Adipocyte (in vitro differentiated cells): ENCODE measurements around the gene ITSN1.
A peak's percentile ranks its signal among the peaks of the same experiment; 100 is the strongest.

Experiments used
- DNase-seq: peaks from one replicate; pipeline ENCODE4 v3.0.0-alpha.2; 2015; ENCODE audit warnings: low read depth
- H3K27me3 ChIP-seq: replicated peaks from 2 replicates; pipeline ENCODE4 v1.7.0; 2013; ENCODE audit warnings: mild to moderate bottlenecking, low read length, moderate library complexity; ENCODE audit not compliant: control insufficient read depth, insufficient read depth
- H3K36me3 ChIP-seq: 2 replicates; pipeline ENCODE4 v1.7.0; 2013; ENCODE audit warnings: low read length, mild to moderate bottlenecking, moderate library complexity; ENCODE audit not compliant: control insufficient read depth, insufficient read depth, severe bottlenecking
- H3K4me1 ChIP-seq: 2 replicates; pipeline ENCODE4 v1.7.0; 2013; ENCODE audit warnings: mild to moderate bottlenecking, low read length, moderate library complexity; ENCODE audit not compliant: control insufficient read depth, insufficient read depth
- H3K4me3 ChIP-seq: 2 replicates; pipeline ENCODE4 v1.7.0; 2013; ENCODE audit warnings: mild to moderate bottlenecking, low read length, moderate library complexity
- H3K9ac ChIP-seq: 2 replicates; pipeline ENCODE4 v1.7.0; 2013; ENCODE audit warnings: mild to moderate bottlenecking, low read length, moderate library complexity
- H3K9me3 ChIP-seq: 2 replicates; pipeline ENCODE4 v1.7.0; 2013; ENCODE audit warnings: mild to moderate bottlenecking, low read length, moderate library complexity; ENCODE audit not compliant: control insufficient read depth

Gene ITSN1

DNA sequence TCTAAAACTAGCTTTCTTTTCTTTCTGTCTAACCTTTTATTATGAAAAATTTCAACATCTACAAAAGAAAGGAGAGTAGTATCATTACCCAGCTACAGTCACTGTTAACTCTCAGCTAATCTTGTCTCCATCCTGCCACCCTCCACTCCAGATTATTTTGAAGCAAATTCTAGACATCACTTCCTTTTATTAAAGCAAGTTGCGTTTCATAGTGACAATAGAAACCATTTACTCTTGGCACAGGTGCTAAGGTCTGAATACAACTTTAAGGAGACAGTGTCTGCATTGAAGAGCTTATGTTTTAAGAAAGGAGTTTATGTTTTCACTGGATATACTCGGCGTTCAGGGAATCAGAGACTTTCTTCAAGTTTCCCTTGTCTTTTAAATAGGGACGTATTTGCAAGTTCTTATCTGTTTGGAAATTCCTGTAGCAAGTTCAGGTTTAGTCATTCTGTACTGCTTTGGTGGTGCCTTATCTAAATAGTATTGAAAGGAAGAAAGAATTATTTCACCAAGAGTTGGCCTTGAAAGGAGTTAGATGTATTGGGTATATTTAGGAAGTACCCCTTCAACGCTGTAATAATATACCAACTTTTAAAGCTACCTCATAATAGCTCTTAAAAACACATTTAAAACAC is 42.7 kb downstream of the ITSN1 start:
- Histone ChIP-seq H3K9me3 (no peaks in the 10 kb centered on the region), H3K4me3 (peak overlapping the region; percentile 47), H3K9ac (peak overlapping the region; percentile 49), H3K36me3 (no peaks in the 10 kb centered on the region), H3K27me3 (no peaks in the 10 kb centered on the region), H3K4me1 (peaks cover 75% of the 10 kb centered on the region)
- no peak for DNase-seq

DNA sequence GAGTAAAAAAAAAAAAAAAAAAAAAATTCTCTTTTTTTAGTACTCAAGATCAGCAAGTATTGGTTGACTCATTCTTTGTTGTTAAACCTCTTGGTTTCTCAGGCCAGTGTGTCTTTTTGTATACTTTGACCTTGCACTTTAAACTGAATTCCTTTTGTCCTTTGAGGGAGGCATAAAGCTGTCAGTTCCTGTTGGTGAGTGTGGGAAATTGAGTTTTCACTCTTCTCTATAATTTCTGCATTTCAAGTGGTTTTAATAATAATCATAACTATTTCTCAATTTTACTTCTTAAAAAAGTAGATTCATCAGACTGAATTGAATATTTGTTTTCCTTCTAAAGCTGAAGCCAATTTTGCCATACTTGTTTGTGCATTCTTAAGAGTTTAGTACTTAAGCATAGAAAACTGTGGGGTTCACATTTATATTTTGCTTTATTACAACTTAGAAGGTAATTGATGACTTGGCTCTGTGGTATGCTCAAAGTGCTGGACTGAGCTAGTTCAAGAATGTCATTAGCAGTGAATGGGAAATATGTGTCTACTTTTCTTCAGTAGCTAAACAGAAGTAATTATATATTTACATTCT is 43.4 kb downstream of the ITSN1 start:
- DNase-seq, result peak; percentile 76
- Histone ChIP-seq H3K9me3 (no peaks in the 10 kb centered on the region), H3K4me1 (peaks cover 71% of the 10 kb centered on the region), H3K4me3 (peak overlapping the region; percentile 2), H3K27me3 (no peaks in the 10 kb centered on the region), H3K36me3 (no peaks in the 10 kb centered on the region), H3K9ac (peak overlapping the region; percentile 49)

DNA sequence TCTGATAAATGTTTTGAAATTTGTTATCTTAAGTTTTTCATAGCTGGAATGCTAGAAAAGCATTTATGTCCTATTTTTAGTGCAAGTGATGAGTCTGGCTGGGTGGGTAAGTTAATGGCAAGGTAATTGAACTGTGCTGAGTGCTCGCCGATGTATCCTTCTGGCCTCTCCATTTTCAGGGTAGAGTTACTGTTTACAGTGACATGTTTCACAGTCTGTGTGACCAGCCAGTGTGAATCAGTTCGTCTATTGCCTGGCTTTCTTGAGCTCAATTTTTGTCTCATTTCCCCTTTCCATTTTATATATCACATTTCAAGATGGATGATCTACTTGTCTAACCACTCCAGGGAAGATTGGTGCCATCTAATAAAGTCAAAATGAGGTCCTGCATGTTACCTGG is 44.1 kb downstream of the ITSN1 start:
- Histone ChIP-seq H3K4me3 (peak overlapping the region; percentile 2), H3K27me3 (no peaks in the 10 kb centered on the region), H3K9ac (peak overlapping the region; percentile 1), H3K36me3 (no peaks in the 10 kb centered on the region), H3K4me1 (peaks cover 68% of the 10 kb centered on the region), H3K9me3 (no peaks in the 10 kb centered on the region)
- DNase-seq, result no peak

DNA sequence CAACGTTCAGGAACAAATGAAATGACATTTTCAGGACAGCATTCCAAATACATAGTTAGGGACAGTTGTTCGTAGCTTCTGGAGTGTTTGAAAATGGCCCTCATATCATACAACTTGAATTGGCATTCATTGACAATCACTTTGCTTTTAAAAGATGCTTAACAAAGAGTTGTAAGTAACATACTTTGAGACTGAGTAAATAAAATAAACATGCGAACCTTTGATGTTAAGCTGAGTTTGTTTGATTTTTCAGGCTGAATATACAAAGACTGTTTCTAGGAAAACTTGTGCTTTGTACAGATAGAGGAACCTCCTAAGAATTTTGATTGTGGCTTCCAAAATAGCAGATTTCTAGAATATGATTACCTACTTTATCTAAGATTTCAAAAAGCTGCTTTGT is 45.3 kb downstream of the ITSN1 start:
- Histone ChIP-seq H3K27me3 (no peaks in the 10 kb centered on the region), H3K9me3 (no peaks in the 10 kb centered on the region), H3K36me3 (no peaks in the 10 kb centered on the region), H3K4me3 (no peak overlapping the region), H3K4me1 (peaks cover 67% of the 10 kb centered on the region), H3K9ac (no peak overlapping the region)
- DNase-seq, result no peak

DNA sequence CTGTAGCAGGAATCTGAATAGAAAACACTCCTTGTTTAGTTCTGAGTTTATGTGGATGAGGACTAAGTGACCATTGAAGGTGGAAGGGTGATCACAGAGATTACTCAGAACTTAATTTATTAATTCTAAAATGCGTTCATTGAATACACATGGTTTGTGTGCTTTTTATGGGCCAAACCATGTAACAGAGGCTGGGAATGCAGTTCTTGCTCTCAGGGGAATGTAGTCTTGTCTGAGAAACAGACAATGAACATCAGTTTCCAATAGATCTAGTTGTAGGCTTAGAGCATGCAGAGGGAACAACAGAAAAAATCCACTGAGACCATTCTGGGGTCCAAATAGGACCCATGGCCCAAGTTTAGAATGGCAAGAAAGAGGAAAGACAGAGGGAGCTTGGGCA is 46.1 kb downstream of the ITSN1 start:
- no peaks in the 10 kb centered on the region for H3K27me3 ChIP-seq
- no peaks in the 10 kb centered on the region for H3K9me3 ChIP-seq
- DNase-seq, result no peak
- H3K4me3 ChIP-seq, result no peak overlapping the region
- H3K4me1 ChIP-seq, result peaks cover 60% of the 10 kb centered on the region
- H3K36me3 ChIP-seq, result no peaks in the 10 kb centered on the region
- H3K9ac ChIP-seq, result no peak overlapping the region

DNA sequence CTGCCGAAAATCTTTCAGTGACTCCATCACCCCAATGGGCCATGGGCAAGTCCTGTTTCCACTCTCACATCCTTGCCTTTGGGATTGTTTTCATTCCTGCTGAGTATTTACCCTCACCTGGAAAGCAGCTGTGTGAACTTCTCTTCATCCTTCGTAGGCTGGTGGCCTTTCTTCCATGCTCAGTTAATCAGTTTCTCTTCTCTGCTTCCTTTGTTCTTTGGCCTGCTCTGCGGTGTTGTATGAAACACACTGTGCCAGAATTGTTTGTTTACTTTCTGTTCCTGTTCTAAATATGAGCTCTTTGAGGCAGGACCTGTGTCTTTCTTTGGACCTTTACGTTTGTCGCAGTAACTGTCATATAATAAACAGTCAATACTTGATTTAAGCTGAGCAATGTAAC is 48.6 kb downstream of the ITSN1 start:
- Histone ChIP-seq H3K36me3 (no peaks in the 10 kb centered on the region), H3K4me3 (no peak overlapping the region), H3K9me3 (no peaks in the 10 kb centered on the region), H3K4me1 (peaks cover 35% of the 10 kb centered on the region), H3K9ac (no peak overlapping the region), H3K27me3 (no peaks in the 10 kb centered on the region)
- no peak for DNase-seq

DNA sequence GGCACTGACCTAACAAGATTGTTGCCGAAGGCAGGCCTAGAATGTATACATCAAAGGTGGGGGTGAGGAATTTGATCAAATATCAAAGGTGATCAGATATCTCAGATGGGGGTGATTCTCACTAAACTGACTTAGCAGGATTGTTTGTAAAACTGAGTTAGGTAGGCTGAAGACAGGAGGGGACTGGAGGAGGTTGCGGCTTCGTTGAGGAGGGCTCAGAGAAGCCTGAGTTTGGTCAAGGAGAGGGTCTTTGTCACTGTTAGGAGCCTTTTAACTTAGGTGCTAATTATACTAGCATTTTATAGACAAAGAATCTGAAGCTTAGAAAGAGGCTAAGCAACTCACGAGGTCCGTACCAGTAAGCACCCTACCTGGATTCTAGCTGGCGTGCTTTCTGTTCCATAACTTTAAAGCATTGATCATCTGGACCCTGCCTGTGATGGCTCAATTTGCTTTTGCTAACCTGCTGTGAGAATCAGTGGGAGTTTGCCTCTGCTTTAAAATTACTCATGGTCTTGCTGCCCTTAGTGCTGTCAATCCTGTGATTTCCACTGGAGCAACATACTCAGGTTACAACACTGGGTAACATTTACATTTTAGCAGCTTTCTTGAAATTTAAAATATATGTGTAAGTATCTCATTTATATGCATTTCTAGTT is 49.8 kb downstream of the ITSN1 start:
- DNase-seq, result no peak
- no peaks in the 10 kb centered on the region for H3K9me3 ChIP-seq
- no peaks in the 10 kb centered on the region for H3K36me3 ChIP-seq
- H3K4me1 ChIP-seq, result peaks cover 34% of the 10 kb centered on the region
- H3K4me3 ChIP-seq, result no peak overlapping the region
- no peaks in the 10 kb centered on the region for H3K27me3 ChIP-seq
- H3K9ac ChIP-seq, result no peak overlapping the region

DNA sequence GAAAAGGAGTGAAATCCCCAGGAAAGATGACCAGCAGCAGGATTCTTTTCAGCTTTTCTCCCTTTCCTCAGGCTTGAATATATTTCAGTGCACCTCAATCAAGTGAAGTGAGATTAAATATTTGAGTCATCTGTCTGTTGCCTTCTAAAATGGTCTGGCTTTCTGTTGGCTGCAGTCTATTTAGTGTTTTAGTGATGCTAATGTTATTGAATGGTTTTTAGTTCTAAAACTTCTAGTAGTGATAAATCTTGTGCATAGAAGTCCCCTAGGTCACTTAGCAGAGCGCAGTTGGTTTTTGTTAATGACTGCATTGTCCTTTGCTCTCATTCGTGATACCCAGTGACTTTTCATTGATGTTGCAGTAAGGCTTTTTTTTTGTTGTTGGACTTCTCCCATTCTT is 53.5 kb downstream of the ITSN1 start:
- H3K4me3 ChIP-seq, result no peak overlapping the region
- peaks cover 16% of the 10 kb centered on the region for H3K4me1 ChIP-seq
- H3K9ac ChIP-seq, result no peak overlapping the region
- no peaks in the 10 kb centered on the region for H3K36me3 ChIP-seq
- DNase-seq, result no peak
- H3K9me3 ChIP-seq, result no peaks in the 10 kb centered on the region
- H3K27me3 ChIP-seq, result no peaks in the 10 kb centered on the region

DNA sequence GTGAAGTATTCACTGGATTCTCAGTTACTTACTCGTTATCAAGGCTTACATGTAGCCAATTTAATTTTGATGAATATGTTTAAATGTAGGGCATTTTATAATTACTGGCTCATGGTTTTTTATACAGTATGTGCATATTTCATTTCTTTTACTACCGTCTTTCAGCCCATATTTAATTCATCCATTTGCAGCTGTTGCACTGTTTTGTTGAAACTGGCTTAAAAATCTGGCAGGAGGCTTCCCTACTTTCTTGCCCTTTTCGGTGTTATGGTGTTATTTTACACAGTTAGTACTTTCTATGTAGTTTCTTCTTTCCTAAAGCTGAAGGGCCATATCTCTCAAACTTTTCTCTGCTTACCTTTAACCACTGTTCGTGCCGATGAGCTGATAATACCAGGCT is 54.2 kb downstream of the ITSN1 start:
- no peak overlapping the region for H3K9ac ChIP-seq
- H3K9me3 ChIP-seq, result no peaks in the 10 kb centered on the region
- no peak for DNase-seq
- H3K4me3 ChIP-seq, result no peak overlapping the region
- H3K4me1 ChIP-seq, result peaks cover 16% of the 10 kb centered on the region
- H3K27me3 ChIP-seq, result no peaks in the 10 kb centered on the region
- H3K36me3 ChIP-seq, result no peaks in the 10 kb centered on the region

DNA sequence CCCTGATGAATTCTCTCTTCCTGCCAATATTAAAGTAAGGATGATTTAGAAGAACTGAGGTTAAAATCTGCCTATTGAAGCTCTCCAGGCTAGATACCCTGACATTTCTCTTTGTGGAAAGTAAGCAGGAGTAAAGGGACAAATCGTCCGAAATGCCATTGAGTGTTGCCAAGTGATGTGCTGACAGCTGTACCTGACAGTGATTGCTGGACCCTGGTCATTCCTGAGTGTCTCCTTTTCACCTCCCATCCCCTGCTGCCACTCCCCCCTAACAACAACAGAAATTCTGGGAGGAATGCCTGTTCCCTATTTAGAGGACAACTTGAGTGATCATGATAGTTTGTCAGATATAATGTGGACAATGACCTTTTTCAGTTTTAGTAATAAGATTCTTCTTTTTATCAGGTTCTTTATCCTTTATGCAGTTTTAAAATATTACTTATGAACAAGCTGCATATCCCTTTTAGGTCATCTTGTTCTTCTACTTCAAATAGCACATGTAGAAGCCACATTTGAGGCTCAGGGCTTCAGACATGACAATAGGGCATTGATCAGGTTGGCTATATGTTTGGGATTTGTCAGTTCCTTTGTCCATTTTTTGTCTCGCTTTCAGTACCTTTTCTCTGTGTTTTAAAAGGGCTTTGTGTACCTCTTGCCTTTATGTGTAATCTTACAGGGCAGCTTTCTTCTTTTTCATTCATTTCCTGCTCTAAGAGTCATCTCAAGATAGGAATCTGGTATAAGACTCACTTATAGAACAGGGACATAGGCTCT is 56.0 kb downstream of the ITSN1 start:
- H3K4me1 ChIP-seq, result peaks cover 16% of the 10 kb centered on the region
- H3K27me3 ChIP-seq, result no peaks in the 10 kb centered on the region
- H3K9ac ChIP-seq, result no peak overlapping the region
- H3K36me3 ChIP-seq, result no peaks in the 10 kb centered on the region
- H3K9me3 ChIP-seq, result no peaks in the 10 kb centered on the region
- H3K4me3 ChIP-seq, result no peak overlapping the region
- no peak for DNase-seq

DNA sequence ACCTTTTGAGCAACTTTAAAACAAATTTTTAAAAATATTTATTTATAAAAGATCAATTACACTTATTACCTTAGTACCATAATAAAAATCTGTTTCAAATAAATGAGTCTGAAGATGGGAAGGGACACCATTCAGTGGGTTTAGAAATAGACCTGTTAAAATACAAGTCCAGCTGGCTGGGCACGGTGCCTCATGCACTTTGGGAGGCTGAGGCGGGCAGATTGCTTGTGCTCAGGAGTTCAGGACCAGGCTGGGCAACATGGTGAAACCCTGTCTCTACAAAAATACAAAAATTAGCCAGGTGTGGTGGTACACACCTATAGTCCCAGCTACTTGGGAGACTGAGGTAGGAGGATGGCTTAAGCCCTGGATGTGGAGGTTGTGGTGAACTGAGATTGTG is 57.0 kb downstream of the ITSN1 start:
- H3K4me1 ChIP-seq, result peaks cover 16% of the 10 kb centered on the region
- no peaks in the 10 kb centered on the region for H3K36me3 ChIP-seq
- no peak overlapping the region for H3K4me3 ChIP-seq
- H3K9me3 ChIP-seq, result no peaks in the 10 kb centered on the region
- no peak for DNase-seq
- no peaks in the 10 kb centered on the region for H3K27me3 ChIP-seq
- no peak overlapping the region for H3K9ac ChIP-seq
